GM19452 (cell line): ENCODE results near the gene IQSEC2.

Experiments used
- ATAC-seq: cut with Tn5 transposase; IDR thresholded peaks from one replicate; pipeline ENCODE4 v1.9.1; 2021; ENCODE audit not compliant: unreplicated experiment

The IQSEC2 gene

DNA sequence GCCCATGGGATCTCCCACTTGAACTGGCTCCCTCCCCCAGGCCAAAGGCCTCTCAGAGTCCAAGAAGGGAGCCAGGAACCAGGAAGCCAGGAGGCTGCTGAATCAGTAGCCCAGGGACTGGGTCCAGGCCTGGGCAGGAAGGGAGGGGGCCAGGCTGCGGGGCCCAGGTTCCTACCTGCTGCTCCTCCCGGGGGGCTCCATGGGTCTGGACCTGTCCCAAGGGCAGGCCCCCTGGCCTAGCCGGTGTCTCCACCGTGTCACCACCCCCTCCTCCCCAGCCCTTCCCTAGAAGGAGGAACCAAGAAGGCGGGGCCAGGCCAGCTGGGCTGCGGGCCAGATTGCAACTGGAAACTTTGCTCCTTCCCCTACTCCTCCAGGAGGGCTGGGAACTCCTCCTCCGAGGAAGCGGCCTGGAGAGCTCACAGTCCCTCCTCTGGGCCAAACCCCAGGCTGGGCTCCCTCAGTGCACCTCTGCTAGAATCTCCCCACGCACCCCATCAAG lies at the start of gene IQSEC2:
IQSEC2 (minus strand) TSS at position 264 of the 502 bp plus-strand sequence.
- no peak for ATAC-seq

DNA sequence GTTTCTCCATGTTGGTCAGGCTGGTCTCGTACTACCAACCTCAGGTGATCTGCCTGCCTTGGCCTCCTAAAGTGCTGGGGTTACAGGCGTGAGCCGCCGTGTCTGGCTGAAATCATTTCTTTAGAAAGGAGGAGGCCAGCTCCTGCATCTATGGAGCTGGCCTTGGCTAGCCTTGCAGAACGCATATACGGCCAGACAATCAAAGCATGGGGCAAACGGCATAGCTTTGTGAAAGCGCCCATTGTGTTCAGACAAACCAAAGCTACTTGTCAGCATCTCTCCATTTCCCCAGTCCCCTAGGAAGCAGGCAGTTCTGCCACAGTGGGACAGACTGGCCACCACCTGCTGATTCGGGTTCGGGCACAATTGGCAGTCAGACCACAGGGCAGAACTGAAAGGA lies 48.9 kb upstream of the IQSEC2 start:
- ATAC-seq, result no peak

DNA sequence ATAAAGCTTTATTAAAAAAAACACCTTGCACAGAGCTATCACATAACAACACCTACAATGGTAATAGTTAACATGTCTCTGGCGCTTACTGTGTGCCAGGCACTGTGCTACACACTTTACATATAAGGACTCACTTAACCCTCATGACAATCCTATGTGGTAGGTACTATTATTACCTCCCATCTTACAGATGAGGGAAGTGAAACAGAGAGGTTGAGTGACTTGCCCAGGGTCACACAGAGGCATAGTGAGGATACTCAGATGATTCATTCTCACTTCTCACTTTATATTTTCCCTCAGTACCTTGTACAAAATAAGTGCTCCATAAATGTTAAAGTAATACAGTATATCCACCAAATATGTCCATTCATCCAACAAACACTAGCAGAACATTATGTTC lies 43.4 kb upstream of the IQSEC2 start:
- no peak for ATAC-seq

DNA sequence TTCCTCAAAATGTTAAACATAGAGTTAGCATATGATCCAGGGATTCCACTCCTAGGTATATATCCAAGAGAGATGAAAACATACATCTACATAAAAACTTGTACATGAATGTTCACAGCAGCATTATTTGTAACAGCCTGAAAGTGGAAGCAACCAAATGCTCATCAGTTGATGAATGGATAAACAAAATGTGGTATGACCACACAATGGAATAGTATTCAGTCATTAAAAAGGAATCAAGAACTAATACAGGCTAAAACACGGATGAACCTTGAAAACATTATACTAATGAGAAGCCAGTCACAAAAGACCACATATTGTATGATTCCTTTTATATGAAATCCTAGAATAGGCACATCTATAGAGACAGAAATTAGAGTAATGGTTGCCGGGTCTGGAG lies 42.7 kb upstream of the IQSEC2 start:
- ATAC-seq, result no peak

DNA sequence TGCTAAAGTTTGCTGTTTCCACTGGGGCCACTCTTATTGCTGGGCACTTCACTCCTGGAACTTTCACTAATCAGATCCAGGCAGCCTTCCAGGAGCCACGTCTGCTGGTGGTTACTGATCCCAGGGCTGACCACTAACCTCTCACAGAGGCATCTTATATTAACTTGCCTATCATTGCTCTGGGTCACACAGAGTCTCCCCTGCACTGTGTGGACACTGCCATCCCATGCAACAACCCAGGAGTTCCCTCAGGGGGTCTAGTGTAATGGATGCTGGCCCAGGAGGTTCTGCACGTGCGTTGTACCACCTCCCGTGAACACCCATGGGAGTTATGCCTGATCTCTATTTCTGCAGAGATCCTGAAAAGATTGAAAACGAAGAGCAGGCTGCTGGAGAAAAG lies 41.8 kb upstream of the IQSEC2 start:
- no peak for ATAC-seq

DNA sequence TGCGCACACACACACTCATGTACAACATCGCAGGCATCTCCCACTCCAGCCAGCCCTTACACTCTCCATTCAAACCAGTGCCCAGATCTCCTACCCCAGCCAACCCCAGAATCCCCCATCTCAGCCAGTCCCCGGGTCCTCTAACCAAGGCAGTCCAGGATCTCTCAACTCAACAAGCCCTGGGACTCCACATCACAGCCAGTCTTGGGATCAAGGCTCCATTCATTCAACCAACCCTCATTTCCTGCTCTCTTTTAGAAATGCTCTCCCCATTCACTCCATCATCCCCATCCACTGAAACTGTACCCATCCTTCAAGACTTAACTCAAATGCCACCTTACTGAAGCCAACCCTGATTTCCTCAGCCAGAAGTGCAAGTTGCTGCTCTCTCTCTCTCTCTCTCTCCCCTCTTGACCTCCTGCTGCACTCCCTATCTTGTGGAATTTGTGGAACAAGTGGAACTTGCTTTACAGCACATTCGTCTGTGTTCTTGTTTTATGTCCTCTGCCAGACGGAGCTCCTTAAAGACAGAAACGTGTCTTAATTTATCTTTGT lies 40.6 kb upstream of the IQSEC2 start:
- ATAC-seq, result no peak

DNA sequence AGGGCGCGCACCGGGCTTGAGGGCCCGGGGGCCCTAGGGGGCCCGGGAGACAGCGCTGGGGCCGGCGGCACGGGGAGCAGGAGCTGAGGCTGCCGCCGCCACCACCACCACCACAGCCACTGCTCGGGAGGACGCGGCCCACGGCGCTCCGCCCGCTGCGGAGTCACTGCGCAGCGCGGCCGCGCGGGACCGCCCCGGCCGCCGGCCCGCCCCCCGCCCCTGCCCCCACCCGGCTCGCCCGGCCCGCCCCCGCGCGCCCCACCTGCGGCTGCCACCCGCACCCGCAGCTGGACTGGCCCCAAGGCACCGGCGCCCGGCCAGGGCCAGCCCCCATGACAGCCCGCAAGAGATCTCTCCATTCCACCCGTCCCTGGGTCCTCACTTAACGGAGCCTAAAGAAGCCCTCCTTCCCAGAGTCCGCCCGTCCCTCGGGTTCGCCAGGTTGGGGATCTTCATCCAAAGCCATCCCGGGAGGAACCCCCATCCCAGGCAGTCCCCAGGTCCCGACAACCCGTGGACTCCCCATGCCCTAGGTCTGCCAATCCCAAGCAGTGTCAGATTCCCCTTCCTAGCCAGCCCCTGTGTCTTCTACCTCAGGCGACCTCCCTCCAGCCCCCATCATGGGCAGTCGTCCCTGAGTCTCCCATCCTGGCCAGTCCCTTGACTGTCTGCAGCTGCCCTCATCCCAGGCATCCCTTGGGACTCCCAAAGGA lies 40.0 kb upstream of the IQSEC2 start:
- no peak for ATAC-seq

DNA sequence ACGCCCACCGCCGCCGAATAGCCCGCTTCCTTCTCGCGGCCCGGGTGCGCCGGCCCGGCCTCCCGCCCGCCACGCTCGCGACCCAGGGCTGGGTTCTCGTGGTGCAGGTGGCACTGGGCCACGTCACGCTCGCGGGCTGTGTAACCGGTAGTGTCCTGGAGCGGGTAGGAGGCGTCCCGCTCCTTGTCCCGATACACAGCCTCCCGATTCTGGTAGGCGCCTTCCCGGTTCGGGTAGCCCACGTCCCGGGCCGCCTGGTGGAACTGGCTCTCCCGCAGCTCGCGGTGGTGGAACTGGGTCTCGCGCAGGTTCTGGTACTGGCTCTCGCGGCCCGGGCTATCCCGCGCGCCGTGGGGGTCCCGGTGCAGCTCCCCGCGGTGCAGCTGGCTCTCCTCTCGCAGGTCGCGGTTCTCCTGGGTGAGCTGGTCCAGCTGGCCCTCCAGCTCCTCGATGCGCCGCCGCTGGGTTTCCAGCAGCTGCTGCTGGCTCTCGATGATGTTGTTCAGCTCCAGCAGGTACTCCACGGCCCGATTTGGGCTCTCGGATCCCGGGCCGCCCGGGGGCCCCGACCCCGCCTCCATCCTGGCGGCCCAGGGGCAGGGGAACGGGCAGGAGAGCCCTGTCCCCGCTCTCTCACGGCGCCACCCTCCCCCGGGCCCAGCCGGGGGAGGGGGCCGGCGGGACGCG lies 39.3 kb upstream of the IQSEC2 start:
- ATAC-seq, result no peak

DNA sequence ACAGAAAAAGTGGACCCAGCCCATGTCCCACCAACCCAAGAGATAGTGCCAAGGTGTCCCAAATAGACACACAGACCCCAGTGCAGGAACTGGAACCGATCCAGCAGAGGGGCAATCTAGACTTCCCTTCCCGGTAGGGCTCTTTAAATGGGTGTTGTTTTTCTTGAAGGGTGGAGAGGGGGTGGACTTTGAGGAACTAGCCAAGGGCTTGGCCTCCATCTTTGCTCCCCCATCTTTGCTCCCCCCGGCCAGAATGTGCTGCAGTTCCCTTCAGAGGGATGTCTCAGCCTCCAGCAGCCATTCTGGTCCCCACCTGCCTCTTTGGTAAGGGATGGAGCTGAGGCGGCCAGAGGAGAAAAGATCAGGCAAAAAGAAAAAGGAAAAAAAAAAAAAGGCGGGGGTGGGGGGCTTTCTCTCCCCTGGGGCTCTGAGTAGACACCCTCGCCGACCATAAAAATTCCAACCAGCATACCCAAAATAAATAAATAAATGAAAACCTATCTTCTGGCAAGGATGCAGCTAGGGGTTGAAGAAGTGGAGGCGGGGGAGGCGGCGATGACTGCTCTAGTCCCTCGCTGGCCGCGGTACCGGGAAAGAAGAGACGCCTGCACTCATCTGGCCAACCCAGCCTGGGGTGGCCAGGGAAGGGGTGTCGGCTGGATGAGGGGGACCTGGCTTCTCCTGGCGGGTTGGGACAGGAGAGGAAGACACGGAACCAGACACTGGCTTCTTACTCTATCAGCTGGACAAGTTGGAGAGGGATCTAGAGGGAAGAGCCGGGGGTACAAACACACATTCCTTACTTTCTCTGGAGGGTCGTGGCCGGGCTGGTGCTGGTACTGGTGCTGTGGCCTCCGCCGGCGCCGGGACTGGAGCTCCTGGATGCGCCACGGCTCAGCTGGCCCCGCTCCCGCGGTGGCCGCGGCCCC lies 38.5 kb upstream of the IQSEC2 start:
- no peak for ATAC-seq

DNA sequence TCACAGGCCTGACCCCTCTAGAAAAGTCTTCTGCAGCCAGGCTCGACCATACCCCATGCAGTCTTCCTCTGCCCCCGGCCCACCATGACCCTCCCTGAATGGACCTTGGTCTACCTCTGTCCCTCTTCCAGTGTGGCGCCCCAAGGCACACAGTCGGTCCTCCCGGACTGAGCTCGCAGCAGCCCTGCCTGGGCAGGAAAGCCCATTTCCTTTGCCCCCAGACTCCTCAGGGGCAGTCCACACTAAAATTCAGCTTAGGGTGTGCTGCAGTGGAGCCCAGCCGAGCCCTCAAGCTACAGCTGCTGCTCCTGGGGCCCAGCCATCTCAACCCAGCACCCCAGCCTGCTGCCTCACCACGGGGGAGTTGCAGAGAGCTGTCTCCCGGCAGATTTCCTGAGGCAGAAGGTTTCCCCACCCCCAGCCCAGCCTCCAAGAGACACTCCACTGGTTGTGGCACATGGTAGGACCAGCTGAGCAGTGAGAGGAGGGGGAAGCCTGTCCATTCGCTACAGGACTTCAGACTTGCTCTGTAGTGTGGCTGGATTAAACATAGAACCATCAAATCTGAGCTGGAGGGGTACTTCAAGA lies 37.5 kb upstream of the IQSEC2 start:
- no peak for ATAC-seq

DNA sequence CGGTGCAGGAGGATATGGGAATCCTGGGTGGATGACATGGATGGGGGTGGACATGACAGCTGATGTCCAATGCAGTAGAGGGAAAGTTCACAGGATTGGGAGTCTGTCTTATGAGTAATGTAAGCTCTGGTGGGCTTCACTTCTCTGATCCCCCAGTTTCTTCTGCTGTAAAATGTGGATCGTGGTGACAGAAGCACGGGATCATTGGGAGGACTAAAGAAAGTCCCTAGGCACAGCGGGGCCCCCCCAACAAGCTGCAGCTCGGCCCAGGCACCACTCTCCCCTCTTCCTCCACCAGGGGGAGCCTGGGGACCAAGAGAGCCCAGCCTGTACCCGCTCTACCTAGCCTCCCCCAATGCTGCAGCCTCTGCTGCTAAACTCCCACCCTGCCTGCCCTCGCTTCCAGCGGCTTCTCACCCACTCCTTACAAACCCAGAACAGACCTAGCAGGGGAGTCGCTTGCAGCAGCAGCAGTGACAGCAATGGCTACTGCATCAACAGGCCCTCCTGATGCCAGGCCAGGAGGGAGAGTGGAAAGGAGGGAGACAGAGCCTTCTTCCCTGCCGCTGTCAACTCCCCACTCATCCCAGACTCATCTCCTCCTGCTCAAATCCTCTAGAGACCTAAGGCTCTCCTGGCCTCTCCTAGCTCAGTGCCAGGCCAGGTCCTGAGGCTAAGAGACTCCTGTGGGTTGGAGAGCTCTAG lies 36.1 kb upstream of the IQSEC2 start:
- peak; percentile 71 for ATAC-seq

DNA sequence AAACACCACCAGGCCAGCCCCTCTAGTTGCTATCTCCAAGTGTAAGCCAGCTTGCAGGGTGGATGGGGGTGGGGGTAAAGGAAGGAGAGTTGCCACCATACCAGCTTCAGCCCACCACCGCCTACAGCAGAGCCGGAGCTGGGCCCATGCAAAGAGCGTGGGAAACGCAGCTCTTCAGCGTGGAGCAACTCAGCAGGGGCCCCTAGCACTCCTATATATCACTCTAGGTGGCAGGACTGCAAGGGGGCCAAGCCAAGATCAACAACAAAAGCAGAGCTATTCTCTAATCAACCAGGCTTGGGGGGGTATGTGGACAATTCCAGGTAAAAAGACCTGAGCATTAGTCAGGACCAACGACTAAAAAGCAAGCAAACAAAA lies 35.5 kb upstream of the IQSEC2 start:
- ATAC-seq, result no peak

DNA sequence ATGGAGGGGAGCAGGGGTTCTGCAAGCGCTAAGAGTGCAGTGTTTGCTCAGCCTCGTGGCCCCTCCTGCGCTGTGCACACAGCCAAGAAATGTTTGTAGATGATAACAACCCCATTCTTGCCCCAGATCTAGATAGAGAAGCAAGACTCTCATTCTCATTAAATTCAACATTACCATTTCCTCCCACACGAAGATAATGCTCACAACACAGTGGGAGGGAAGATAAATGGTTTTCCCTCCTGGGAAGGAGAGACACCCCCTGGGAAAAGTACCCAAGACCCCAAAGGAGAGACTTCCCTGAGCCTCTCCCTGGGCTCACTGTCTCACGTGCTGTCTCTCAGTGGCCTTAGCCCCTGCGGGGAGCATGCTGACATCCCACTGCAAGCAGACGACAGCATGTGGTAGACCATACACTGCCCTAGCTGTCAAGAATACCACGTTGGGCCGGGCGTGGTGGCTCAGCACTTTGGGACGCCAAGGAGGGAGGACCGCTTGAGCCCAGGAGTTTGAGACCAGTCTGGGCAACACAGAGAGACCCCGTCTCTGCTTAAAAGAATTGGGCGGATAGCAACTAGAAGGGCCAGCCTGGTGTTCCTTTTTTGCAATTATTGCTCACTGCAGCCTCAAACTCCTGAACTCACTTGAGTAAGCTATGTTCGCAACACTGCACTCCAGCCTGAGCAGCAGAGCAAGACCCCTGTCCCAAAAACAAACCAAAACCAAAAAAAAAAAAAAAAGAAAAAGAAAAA lies 34.9 kb upstream of the IQSEC2 start:
- ATAC-seq, result no peak

DNA sequence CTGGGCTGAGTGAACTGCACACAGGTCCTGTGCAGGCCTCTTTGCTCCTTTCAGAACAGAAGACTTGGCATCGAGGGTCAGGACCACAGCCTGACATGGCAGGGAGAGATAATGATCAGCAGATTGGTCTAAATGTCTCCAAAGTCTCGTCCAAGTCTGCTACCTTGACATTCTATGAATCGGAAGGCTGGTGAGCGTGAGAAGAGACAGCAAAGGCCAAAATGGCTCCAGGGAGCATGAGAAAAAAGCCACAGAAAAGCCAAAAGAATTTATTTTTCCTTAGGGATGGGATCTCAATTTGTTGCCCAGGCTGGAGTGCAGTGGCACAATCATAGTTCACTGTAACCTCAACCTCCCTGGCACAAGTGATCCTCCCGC lies 32.3 kb upstream of the IQSEC2 start:
- ATAC-seq, result no peak

DNA sequence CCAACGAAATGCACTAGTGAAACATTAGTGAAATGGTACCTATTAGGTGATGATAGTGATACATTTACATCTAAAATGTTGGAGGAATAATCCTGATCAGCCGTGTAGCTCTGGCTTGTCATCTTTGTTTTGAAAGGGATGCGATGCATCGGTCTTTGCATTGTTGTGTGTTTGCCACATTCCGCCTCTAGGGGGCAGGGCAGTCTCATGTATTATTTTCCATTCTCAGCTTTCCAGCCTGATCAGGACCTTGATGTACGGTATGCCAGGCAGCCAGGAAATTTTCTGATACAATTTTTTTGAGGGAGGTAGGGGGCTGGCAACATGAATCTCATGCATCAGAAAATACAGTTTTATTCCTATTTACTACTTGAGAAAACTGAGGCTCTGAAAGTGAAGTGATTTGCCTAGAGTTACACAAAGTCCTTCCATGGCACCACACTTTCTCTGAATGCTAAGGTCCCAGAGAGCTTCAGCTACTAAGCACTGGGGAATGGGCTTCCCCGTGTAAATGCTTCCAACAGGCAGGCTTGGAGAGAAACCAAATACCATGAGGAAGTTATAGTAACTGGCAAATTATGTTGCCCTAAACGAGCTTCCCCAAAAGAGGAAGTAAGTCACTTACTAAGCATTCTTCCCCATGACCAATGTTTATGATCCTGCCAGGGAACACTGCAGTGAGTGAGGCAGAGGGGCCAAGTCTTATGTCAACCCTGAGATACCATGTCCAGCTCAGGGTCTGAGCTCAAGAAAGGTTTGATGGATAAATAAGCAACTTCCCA lies 31.8 kb upstream of the IQSEC2 start:
- no peak for ATAC-seq

DNA sequence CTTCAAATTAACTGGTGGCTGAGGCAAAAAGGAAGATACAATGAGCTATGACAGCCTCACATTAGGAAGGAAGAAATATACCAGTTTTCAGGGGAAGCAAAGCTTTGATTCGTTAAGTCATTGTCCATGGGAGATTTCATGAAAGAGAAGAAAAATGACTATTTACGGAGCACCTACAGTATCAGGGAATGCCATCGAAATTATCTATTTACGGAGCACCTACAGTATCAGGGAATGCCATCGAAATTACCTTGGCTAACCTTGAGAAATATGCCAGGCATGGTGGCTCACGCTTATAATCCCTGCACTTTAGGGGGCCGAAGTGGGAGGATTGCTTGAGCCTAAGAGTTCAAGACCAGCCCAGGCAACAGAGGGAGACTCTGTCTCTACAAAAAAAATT lies 28.5 kb upstream of the IQSEC2 start:
- ATAC-seq, result no peak

DNA sequence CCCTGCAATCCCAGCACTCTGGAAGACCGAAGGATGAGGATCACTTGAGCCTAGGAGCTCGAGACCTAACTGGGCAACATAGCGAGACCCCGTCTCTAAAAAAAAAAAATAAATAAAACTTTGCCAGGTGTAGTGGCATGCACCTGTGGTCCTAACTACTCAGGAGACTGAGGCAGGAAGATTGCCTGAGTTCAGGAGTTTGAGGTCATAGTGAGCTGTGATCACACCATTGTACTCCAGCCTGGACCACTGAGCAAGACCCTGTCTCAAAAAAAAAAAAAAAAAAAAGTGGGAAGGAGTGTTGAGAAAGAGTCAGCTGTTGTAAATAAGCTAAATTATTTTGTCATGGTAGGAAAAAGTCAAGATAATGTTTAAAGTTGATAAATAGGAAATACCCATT lies 27.5 kb upstream of the IQSEC2 start:
- no peak for ATAC-seq

DNA sequence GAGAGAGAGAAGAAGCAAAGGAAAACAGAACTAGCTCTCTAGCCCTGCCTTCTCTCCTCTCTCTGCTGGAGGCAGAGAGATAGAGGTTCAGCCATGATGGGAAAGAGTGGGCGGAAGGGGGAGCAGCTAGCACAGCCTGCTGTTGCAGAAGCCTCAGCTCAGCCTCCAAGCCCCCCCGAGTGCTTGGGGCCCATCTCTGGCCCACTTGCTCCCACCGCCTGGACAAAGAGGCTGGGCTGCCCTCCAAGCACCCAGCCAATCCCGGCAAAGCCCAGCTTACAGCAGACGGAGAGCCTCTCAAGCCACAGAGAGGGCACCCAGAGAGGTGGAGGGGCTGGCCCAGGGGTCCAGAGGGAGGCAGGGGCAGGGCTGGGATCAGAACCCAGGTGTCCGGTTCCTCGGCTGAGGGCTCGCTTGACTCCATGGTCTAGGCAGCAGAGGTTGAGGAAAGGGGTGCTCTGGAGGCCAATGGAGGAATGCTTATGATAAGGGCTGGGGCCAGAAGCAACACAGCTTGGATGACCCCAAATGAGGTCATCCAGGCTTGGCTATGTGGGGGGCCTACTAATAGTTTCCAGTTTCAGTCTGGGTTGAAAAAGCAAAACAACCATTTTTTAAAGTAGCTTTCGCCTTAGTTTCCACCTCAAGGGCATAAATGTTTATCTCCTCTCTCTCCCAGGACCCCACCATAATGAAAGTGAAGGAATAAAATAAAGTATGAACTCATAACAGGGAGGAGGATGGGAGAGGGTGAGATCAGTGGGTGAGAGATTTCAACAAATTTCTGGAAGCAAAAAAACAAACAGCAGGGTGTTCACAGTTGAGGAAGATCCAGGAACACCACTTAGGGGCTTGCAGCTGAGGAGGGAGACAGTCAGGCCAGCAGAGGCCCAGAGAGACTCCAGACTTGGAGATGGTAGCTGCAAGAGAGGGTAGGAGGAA lies 24.9 kb upstream of the IQSEC2 start:
- no peak for ATAC-seq
